ENCODE measurements around the gene PDE1A.

PDE1A gene

DNA sequence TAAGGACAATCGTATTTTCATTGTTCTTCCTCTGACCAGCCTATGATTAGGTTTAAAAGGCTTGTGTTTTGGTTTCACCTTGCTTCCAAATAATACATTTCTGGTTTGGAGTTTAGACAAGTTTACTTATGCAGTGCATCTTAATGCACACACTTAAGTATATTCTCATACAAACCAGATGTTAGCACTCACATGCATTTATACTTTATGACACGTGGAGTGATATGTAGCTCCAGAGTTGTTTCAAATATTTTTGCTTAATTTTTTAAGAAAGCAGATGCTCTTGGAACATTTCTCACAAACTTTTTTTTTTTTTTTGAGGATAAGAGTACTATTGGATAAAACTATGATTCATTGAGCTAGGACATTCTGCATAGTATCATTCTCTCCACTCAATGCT, 109.9 kb downstream of the PDE1A start:
- H3K4me1 ChIP-seq (ENCODE audit: control insufficient read depth, insufficient read depth, low read length): 0 out of 2 replicates have a peak, but pooled peaks cover 2% of the 10 kb centered on the region
- H3K9me3 ChIP-seq (ENCODE audit: control insufficient read depth, insufficient read depth, low read depth, low read length): no peaks in the 10 kb centered on the region
- no peaks in the 10 kb centered on the region for H3K36me3 ChIP-seq (ENCODE audit: control insufficient read depth in 2 of 2, insufficient read depth in 1 of 2, low read length in 2 of 2)
- no peak overlapping the region for H3K27ac ChIP-seq (ENCODE audit: extremely low read depth, low read depth, low read length)
- CTCF ChIA-PET: interaction anchor here (1.0 kb wide), 1 partner anchor 8 kb away, joined by 4 read pairs; no protein-coding TSS in a partner anchor
- TF ChIP-seq TCF7L2 (IDR thresholded peaks at IDR 0.05; ENCODE audit: borderline replicate concordance, low read depth, low read length): no peak
- no peak overlapping the region for H3K4me3 ChIP-seq (ENCODE audit: low read depth, low read length)
- POLR2A ChIA-PET: interaction anchor here (0.6 kb wide), 1 partner anchor 277 kb away, joined by 4 read pairs; no protein-coding TSS in a partner anchor

DNA sequence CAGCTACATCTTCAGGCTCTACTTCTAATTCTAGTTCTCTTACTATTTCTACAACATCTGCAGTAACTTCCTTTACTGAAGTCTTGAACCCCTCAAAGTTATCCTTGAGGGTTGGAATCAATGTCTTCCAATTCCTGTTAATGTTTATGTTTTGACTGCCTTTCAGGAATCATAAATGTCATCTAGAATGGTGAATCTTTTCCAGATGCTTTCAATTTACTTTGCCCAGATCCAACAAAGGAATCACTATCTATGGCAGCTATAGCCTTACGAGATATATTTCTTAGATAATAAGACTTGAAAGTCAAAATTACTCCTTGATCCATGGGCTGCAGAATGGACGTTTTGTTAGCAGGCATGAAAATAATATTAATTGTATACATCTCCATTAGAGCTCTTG, 123.9 kb downstream of the PDE1A start:
- no peaks in the 10 kb centered on the region for H3K9me3 ChIP-seq (ENCODE audit: control insufficient read depth, insufficient read depth, low read depth, low read length)
- H3K4me3 ChIP-seq (ENCODE audit: low read depth, low read length): no peak overlapping the region
- no peaks in the 10 kb centered on the region for H3K36me3 ChIP-seq (ENCODE audit: control insufficient read depth in 2 of 2, insufficient read depth in 1 of 2, low read length in 2 of 2)
- ChIA-PET POLR2A (no interaction called here), CTCF (interaction anchor here (0.6 kb wide), 1 partner anchor 8 kb away, joined by 3 read pairs; no protein-coding TSS in a partner anchor)
- peaks cover 13% of the 10 kb centered on the region for H3K4me1 ChIP-seq (ENCODE audit: control insufficient read depth, insufficient read depth, low read length)
- H3K27ac ChIP-seq (ENCODE audit: extremely low read depth, low read depth, low read length): no peak overlapping the region
- TF ChIP-seq, protein P1, sequence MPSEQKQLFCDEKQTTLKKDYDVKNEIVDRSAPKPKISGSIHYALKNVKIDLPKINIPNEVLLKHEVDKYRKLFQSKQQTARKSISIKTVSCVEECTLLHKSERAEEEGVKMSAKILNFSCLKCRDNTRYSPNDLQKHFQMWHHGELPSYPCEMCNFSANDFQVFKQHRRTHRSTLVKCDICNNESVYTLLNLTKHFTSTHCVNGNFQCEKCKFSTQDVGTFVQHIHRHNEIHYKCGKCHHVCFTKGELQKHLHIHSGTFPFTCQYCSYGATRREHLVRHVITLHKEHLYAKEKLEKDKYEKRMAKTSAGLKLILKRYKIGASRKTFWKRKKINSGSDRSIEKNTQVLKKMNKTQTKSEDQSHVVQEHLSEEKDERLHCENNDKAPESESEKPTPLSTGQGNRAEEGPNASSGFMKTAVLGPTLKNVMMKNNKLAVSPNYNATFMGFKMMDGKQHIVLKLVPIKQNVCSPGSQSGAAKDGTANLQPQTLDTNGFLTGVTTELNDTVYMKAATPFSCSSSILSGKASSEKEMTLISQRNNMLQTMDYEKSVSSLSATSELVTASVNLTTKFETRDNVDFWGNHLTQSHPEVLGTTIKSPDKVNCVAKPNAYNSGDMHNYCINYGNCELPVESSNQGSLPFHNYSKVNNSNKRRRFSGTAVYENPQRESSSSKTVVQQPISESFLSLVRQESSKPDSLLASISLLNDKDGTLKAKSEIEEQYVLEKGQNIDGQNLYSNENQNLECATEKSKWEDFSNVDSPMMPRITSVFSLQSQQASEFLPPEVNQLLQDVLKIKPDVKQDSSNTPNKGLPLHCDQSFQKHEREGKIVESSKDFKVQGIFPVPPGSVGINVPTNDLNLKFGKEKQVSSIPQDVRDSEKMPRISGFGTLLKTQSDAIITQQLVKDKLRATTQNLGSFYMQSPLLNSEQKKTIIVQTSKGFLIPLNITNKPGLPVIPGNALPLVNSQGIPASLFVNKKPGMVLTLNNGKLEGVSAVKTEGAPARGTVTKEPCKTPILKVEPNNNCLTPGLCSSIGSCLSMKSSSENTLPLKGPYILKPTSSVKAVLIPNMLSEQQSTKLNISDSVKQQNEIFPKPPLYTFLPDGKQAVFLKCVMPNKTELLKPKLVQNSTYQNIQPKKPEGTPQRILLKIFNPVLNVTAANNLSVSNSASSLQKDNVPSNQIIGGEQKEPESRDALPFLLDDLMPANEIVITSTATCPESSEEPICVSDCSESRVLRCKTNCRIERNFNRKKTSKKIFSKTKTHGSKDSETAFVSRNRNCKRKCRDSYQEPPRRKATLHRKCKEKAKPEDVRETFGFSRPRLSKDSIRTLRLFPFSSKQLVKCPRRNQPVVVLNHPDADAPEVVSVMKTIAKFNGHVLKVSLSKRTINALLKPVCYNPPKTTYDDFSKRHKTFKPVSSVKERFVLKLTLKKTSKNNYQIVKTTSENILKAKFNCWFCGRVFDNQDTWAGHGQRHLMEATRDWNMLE (tag by site-specific recombination; conservative IDR thresholded peaks at IDR 0.05; ENCODE audit: low read depth): no peak
- no peak for TF ChIP-seq ZNF423 (tag by site-specific recombination; IDR thresholded peaks at IDR 0.05)
- no peak for TF ChIP-seq ZNF37A (tag by site-specific recombination; IDR thresholded peaks at IDR 0.05)
- TF ChIP-seq, protein P2, sequence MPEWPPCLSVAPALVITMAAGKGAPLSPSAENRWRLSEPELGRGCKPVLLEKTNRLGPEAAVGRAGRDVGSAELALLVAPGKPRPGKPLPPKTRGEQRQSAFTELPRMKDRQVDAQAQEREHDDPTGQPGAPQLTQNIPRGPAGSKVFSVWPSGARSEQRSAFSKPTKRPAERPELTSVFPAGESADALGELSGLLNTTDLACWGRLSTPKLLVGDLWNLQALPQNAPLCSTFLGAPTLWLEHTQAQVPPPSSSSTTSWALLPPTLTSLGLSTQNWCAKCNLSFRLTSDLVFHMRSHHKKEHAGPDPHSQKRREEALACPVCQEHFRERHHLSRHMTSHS (tag by site-specific recombination; IDR thresholded peaks at IDR 0.05): no peak
- TF ChIP-seq OVOL3 (tag by site-specific recombination; IDR thresholded peaks at IDR 0.05): no peak
- TF ChIP-seq ZBTB6 (tag by site-specific recombination; IDR thresholded peaks at IDR 0.05): no peak
- TF ChIP-seq ZNF214 (tag by site-specific recombination; IDR thresholded peaks at IDR 0.05; ENCODE audit: borderline replicate concordance): no peak
- no peak for TF ChIP-seq MEIS1 (CRISPR knock-in tag; IDR thresholded peaks at IDR 0.05; ENCODE audit: borderline replicate concordance)
- TF ChIP-seq, protein P3, sequence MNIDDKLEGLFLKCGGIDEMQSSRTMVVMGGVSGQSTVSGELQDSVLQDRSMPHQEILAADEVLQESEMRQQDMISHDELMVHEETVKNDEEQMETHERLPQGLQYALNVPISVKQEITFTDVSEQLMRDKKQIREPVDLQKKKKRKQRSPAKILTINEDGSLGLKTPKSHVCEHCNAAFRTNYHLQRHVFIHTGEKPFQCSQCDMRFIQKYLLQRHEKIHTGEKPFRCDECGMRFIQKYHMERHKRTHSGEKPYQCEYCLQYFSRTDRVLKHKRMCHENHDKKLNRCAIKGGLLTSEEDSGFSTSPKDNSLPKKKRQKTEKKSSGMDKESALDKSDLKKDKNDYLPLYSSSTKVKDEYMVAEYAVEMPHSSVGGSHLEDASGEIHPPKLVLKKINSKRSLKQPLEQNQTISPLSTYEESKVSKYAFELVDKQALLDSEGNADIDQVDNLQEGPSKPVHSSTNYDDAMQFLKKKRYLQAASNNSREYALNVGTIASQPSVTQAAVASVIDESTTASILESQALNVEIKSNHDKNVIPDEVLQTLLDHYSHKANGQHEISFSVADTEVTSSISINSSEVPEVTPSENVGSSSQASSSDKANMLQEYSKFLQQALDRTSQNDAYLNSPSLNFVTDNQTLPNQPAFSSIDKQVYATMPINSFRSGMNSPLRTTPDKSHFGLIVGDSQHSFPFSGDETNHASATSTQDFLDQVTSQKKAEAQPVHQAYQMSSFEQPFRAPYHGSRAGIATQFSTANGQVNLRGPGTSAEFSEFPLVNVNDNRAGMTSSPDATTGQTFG (tag by site-specific recombination; IDR thresholded peaks at IDR 0.05; ENCODE audit: borderline replicate concordance): no peak
- TF ChIP-seq, protein P4, sequence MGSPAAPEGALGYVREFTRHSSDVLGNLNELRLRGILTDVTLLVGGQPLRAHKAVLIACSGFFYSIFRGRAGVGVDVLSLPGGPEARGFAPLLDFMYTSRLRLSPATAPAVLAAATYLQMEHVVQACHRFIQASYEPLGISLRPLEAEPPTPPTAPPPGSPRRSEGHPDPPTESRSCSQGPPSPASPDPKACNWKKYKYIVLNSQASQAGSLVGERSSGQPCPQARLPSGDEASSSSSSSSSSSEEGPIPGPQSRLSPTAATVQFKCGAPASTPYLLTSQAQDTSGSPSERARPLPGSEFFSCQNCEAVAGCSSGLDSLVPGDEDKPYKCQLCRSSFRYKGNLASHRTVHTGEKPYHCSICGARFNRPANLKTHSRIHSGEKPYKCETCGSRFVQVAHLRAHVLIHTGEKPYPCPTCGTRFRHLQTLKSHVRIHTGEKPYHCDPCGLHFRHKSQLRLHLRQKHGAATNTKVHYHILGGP (tag by site-specific recombination; IDR thresholded peaks at IDR 0.05): no peak
- no peak for TF ChIP-seq ZBTB11 (tag by site-specific recombination; conservative IDR thresholded peaks at IDR 0.05; ENCODE audit: low read depth)
- no peak for TF ChIP-seq MYNN (tag by site-specific recombination; IDR thresholded peaks at IDR 0.05; ENCODE audit: borderline replicate concordance)
- TF ChIP-seq ZNF600 (tag by site-specific recombination; IDR thresholded peaks at IDR 0.05): no peak
- TF ChIP-seq, protein P5, sequence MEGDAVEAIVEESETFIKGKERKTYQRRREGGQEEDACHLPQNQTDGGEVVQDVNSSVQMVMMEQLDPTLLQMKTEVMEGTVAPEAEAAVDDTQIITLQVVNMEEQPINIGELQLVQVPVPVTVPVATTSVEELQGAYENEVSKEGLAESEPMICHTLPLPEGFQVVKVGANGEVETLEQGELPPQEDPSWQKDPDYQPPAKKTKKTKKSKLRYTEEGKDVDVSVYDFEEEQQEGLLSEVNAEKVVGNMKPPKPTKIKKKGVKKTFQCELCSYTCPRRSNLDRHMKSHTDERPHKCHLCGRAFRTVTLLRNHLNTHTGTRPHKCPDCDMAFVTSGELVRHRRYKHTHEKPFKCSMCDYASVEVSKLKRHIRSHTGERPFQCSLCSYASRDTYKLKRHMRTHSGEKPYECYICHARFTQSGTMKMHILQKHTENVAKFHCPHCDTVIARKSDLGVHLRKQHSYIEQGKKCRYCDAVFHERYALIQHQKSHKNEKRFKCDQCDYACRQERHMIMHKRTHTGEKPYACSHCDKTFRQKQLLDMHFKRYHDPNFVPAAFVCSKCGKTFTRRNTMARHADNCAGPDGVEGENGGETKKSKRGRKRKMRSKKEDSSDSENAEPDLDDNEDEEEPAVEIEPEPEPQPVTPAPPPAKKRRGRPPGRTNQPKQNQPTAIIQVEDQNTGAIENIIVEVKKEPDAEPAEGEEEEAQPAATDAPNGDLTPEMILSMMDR (tag by site-specific recombination; IDR thresholded peaks at IDR 0.05): no peak
